Lower leg skin (tissue), 4 donors: ENCODE data around the gene DCX. TPM values are rescaled to one million over a fixed set of nuclear protein-coding genes. Genes with fewer than 3 reads are reported as not detected.

Source experiments
- DNase-seq, 2 donors: peaks; one replicate each; pipeline ENCODE4 v3.0.0-alpha.2; 2019; ENCODE audit warnings: low spot score in 2 of 2
- H3K4me3 ChIP-seq: fragments of 200-600 bp; sonication (generic); 2 replicates; pipeline ENCODE4 v1.5.1; 2017; ENCODE audit warnings: mild to moderate bottlenecking, low read depth; ENCODE audit not compliant: poor library complexity, severe bottlenecking
- POLR2A ChIP-seq, 2 donors: fragments of 450-650 bp; IDR thresholded peaks; one replicate each; pipeline ENCODE4 v1.6.1; 2016 to 2017; ENCODE audit warnings: antibody characterized with exemption in 2 of 2, mild to moderate bottlenecking in 1 of 2, moderate library complexity in 1 of 2
- WGBS, 2 donors: methylation state at CpG; one replicate each; pipeline ENCODE4 v1.1.5; 2018; 5-methylcytosine and 5-hydroxymethylcytosine counted together
- intact Hi-C: fragments of 100-400 bp; cut with DNase I; formaldehyde crosslinking; loops from one replicate; pipeline ENCODE4 v1.15.0; 2023; ENCODE audit warnings: low total_unique reads
- total RNA-seq, 4 donors: library from RNA; depleted of rRNA; stranded (reverse); fragments of >200 nt; gene quantifications; one replicate each; pipeline ENCODE4 v1.1.0, GENCODE V29; 2016
- TF ChIP-seq, protein P1 (sequence below), 3 donors: fragments of 450-650 bp; IDR thresholded peaks; one replicate each; pipeline ENCODE4 v1.5.1; 2016; ENCODE audit warnings: antibody characterized with exemption in 3 of 3, mild to moderate bottlenecking in 3 of 3, moderate library complexity in 2 of 3

DCX gene
- total RNA-seq, 4 donors from 2014 or later, result 0.10 TPM; not detected in 3

DNA sequence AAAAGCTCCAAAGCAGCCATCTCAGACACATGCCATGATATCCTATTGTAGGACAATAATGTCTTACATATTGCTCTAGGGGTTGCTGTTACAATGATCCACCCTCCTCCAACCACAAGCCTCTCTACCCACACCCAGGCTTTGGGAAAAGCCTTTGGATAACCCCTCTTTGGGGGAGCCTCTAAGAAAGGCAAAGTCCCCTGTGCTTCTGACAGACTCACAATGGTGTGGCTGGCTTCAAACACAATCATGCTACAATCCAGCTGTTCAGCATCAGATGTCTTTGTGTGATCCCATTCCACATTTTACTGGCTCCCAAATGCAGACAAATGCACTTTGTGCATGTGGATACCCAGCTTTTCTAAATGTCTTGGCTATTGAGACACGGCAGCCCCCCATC, 75.9 kb downstream of the DCX start:
- no peak overlapping the region for H3K4me3 ChIP-seq
- no peak for TF ChIP-seq POLR2A (IDR thresholded peaks at IDR 0.05)
- TF ChIP-seq, protein P1, sequence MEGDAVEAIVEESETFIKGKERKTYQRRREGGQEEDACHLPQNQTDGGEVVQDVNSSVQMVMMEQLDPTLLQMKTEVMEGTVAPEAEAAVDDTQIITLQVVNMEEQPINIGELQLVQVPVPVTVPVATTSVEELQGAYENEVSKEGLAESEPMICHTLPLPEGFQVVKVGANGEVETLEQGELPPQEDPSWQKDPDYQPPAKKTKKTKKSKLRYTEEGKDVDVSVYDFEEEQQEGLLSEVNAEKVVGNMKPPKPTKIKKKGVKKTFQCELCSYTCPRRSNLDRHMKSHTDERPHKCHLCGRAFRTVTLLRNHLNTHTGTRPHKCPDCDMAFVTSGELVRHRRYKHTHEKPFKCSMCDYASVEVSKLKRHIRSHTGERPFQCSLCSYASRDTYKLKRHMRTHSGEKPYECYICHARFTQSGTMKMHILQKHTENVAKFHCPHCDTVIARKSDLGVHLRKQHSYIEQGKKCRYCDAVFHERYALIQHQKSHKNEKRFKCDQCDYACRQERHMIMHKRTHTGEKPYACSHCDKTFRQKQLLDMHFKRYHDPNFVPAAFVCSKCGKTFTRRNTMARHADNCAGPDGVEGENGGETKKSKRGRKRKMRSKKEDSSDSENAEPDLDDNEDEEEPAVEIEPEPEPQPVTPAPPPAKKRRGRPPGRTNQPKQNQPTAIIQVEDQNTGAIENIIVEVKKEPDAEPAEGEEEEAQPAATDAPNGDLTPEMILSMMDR (IDR thresholded peaks at IDR 0.05), result no peak
- WGBS, 2 donors, result 50 to 78% methylated on average over 1 of the region's 1 CpG
- no peak for DNase-seq
- intact Hi-C loops, result no loop called here

DNA sequence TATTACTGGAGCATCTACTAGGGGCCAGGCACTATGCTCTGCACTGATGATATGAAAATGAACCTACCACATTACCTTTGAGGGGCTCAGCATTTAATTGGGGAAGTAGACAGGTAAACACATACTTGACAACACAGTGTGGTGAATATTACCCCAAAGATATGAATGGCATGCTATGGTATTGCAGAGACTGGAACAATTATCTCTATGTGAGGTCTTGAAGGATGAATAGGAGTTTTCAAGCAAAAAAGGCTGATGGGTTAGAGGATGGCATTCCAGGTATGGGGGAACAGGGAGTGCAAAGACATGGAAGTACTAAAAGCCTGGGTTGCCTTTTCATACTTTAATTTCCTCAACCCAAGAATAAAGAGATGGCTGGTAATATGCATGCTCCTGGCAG, 82.6 kb downstream of the DCX start:
- TF ChIP-seq, protein P1 (IDR thresholded peaks at IDR 0.05), result no peak
- intact Hi-C loops, result no loop called here
- H3K4me3 ChIP-seq, result no peak overlapping the region
- no peak for DNase-seq

DNA sequence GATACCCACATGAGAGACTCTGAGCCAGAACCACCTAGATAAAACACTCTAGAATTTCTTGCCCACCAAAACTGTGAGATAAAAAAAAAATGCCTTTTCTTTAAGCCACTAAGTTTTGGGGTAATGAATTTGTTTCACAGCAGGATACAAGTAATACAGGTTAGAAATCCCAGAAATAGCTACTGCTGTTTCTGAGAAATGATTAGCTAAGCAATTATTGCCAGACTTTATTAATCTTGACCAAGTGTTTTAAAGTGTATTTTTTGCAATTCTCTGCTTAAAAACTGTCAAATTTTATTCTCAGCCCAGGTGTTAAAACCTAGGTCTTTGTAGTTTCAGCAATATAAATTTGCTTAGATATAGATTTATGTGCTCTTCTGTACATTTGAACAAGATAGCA, 83.1 kb downstream of the DCX start:
- no peak for TF ChIP-seq POLR2A (IDR thresholded peaks at IDR 0.05)
- TF ChIP-seq, protein P1 (IDR thresholded peaks at IDR 0.05), result no peak
- H3K4me3 ChIP-seq, result no peak overlapping the region
- intact Hi-C loops, result no loop called here
- no peak for DNase-seq

DNA sequence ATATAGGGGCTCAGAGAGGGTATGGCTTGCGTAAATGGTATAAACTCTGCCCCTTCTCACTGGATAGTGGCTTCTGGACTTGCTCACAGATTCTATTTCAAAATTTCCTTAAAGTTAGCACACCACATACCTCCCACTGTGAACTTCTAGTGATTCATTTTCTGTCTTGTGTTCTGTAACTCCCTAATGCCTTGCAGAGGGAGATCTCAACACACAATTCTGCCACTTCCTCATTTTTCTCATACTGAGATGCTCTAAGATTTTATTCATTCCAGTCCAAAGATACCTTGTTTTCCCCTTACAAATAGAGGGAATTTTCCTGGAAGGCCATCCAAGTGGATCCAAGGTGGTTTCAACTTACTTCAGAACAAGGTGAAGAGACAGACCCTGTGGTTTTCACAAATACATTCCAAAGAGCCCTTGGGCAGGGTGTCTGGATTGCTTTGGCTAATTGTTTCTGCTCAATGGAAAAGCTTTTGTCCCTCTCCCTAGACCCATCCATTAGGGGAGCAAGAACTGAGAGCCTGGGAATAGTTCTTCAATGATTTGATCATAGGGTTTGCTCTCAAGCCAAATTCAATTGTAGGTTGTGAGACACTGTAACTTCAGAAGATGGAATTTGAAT, 89.6 kb downstream of the DCX start:
- DNase-seq, result no peak
- no peak for TF ChIP-seq POLR2A (IDR thresholded peaks at IDR 0.05)
- TF ChIP-seq, protein P1 (IDR thresholded peaks at IDR 0.05), result no peak
- 87 to 88% methylated on average over 1 of the region's 1 CpG for WGBS, 2 donors
- intact Hi-C loops, result no loop called here
- no peak overlapping the region for H3K4me3 ChIP-seq

DNA sequence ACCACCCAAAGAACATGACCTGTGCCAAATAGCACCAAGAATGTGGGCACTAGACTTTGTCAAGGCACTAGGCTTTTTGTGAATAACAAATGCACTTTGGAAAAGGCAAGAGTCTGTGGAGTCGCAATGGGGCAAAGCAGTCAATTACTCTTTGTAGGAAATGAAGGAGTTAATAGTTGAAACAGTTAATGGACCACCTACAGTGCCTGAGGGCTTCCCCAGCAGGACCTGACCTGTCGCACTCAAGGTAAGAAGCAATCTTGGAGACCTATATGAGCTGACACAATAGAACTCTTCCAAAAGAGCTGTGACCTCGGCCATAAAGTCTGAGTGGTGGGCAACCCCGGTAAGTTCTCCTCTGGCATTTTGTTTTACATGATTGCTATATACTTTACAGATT, 92.5 kb downstream of the DCX start:
- intact Hi-C loops, result no loop called here
- TF ChIP-seq, protein P1 (IDR thresholded peaks at IDR 0.05), result no peak
- TF ChIP-seq POLR2A (IDR thresholded peaks at IDR 0.05), result no peak
- no peak for DNase-seq
- no peak overlapping the region for H3K4me3 ChIP-seq
- 61 to 83% methylated on average over 4 of the region's 4 CpGs for WGBS, 2 donors

DNA sequence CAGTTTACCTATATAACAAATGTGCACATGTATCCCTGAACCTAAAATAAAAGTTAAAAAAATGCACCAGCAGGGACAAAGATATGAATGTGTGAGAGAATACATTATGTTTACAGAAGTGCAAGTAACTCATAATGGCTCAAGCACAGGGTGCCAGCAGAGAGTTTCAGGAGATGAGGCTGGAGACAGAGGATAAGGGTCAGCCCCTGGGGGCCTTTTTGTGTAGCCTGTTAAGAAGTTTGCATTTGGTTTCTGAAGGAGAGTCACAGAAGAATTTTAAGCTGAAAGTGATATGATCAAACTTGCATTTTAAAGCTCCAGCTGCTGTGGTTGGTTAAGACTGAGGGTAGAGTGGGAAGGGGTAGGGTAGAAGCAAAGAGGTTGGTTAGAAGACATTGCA, 93.1 kb downstream of the DCX start:
- intact Hi-C loops, result no loop called here
- H3K4me3 ChIP-seq, result no peak overlapping the region
- TF ChIP-seq, protein P1 (IDR thresholded peaks at IDR 0.05), result no peak
- TF ChIP-seq POLR2A (IDR thresholded peaks at IDR 0.05), result no peak
- no peak for DNase-seq
